Endothelial cell of umbilical vein (primary cell): ENCODE results near the gene GJD2. TPM values are rescaled to one million over a fixed set of nuclear protein-coding genes. Genes with fewer than 3 reads are reported as not detected.

Source experiments
- BruUV-seq: library from RNA; stranded (reverse); fragments of 400-500 nt; replicated peaks from 2 replicates; lab custom pipeline; 2021; lab: Mats Ljungman, UMichigan
- CTCF ChIA-PET: fragments of 300-600, 350-600 bp; sonication (Branson Sonifier 250); formaldehyde crosslinking; loops from one replicate; lab custom pipeline; 2021; ENCODE audit warnings: antibody characterized with exemption, inconsistent platforms; lab: Charles Lee
- POLR2A ChIA-PET: fragments of 300-600, 350-600 bp; sonication (Branson Sonifier 250); formaldehyde crosslinking; loops from one replicate; lab custom pipeline; 2021; ENCODE audit warnings: antibody characterized with exemption, inconsistent platforms; lab: Charles Lee
- DNase-seq: peaks from one replicate; pipeline ENCODE4 v3.0.0-alpha.2; 2011; ENCODE audit warnings: low read depth, low spot score
- FAIRE-seq: peaks from 2 replicates; lab custom pipeline; 2011; peaks lifted over from hg19 to GRCh38; lab: Jason Lieb, UNC
- H2AFZ ChIP-seq: 2 replicates; pipeline ENCODE4 v1.6.0; 2012; ENCODE audit warnings: low read depth, low read length, control low read depth, inconsistent platforms
- H3K27ac ChIP-seq: 2 replicates; pipeline ENCODE4 v1.5.1; 2011; ENCODE audit warnings: low read depth, mild to moderate bottlenecking, control low read depth, low read length, moderate library complexity; ENCODE audit not compliant: insufficient read depth
- H3K27me3 ChIP-seq, 2 experiments: 2 replicates each; pipeline versions ENCODE4 v1.6.0 to v1.6.1; 2011; ENCODE audit warnings: low read length in 2 of 2, mixed read lengths in 1 of 2; ENCODE audit not compliant: control insufficient read depth in 2 of 2, insufficient read depth in 2 of 2
- H3K36me3 ChIP-seq, 2 experiments: 2 replicates in 1 of 2; 3 replicates in 1 of 2; pipeline ENCODE4 v1.5.1; 2011; ENCODE audit warnings: low read length in 2 of 2, mild to moderate bottlenecking in 1 of 2, moderate library complexity in 1 of 2; ENCODE audit not compliant: control insufficient read depth in 2 of 2, insufficient read depth in 2 of 2; ENCODE audit errors: extremely low read depth in 1 of 2
- H3K4me1 ChIP-seq: 3 replicates; pipeline ENCODE4 v1.5.1; 2011; ENCODE audit warnings: mild to moderate bottlenecking, low read length; ENCODE audit not compliant: control insufficient read depth, insufficient read depth; ENCODE audit errors: extremely low read depth
- H3K4me2 ChIP-seq: 2 replicates; pipeline ENCODE4 v1.6.1; 2011; ENCODE audit warnings: low read length, control low read depth, mixed read lengths; ENCODE audit not compliant: insufficient read depth
- H3K4me3 ChIP-seq, 3 experiments: fragments of 200-600 bp in 1 of 3; sonication (generic), shearing (Covaris generic) in 1 of 3; replicated peaks in 1 of 3; 2 replicates each; pipeline ENCODE4 v1.5.1; 2011 to 2016; ENCODE audit warnings: control low read depth in 3 of 3, low read length in 3 of 3, mild to moderate bottlenecking in 2 of 3, inconsistent platforms in 1 of 3, low read depth in 1 of 3, moderate library complexity in 1 of 3; ENCODE audit not compliant: insufficient read depth in 1 of 3
- H3K79me2 ChIP-seq: 2 replicates; pipeline ENCODE4 v1.6.0; 2012; ENCODE audit warnings: low read length, inconsistent platforms; ENCODE audit not compliant: control insufficient read depth, insufficient read depth
- H3K9ac ChIP-seq: replicated peaks from 2 replicates; pipeline ENCODE3; 2011; ENCODE audit warnings: low read length, control low read depth; ENCODE audit not compliant: insufficient read depth; ENCODE audit errors: extremely low read depth
- H3K9me1 ChIP-seq: replicated peaks from 3 replicates; pipeline ENCODE4 v1.6.0; 2011; ENCODE audit warnings: mild to moderate bottlenecking, low read length; ENCODE audit not compliant: control insufficient read depth, insufficient read depth; ENCODE audit errors: extremely low read depth
- H3K9me3 ChIP-seq: replicated peaks from 2 replicates; pipeline ENCODE4 v1.5.1; 2012; ENCODE audit warnings: low read length, inconsistent platforms; ENCODE audit not compliant: control insufficient read depth, insufficient read depth
- H4K20me1 ChIP-seq: replicated peaks from 2 replicates; pipeline ENCODE3; 2011; ENCODE audit warnings: mild to moderate bottlenecking, low read length; ENCODE audit not compliant: control insufficient read depth, insufficient read depth; ENCODE audit errors: extremely low read depth
- CTCF ChIP-seq, 2 donors: IDR thresholded peaks; 1 replicate in 1 of 2; 2 replicates in 1 of 2; pipeline ENCODE4 v1.5.1; 2011; ENCODE audit warnings: low read length in 2 of 2, mild to moderate bottlenecking in 2 of 2, moderate library complexity in 2 of 2, control low read depth in 1 of 2, inconsistent platforms in 1 of 2, low read depth in 1 of 2; ENCODE audit not compliant: insufficient read depth in 1 of 2; ENCODE audit errors: extremely low read depth in 1 of 2
- EZH2 ChIP-seq: IDR thresholded peaks from 2 replicates; pipeline ENCODE4 v1.6.1; 2012; ENCODE audit warnings: borderline replicate concordance, low read depth, mild to moderate bottlenecking, moderate library complexity, low read length, inconsistent platforms; ENCODE audit not compliant: severe bottlenecking
- FOS ChIP-seq: IDR thresholded peaks from 2 replicates; pipeline ENCODE4 v1.6.1; 2011; ENCODE audit warnings: mild to moderate bottlenecking, low read length, moderate library complexity, borderline replicate concordance; ENCODE audit not compliant: insufficient read depth
- GATA2 ChIP-seq: IDR thresholded peaks from 2 replicates; pipeline ENCODE4 v1.7.0; 2011; ENCODE audit warnings: low read depth, mild to moderate bottlenecking, moderate library complexity, mixed read lengths, low read length; ENCODE audit not compliant: insufficient read length, insufficient read depth
- JUN ChIP-seq: IDR thresholded peaks from 2 replicates; pipeline ENCODE4 v1.6.1; 2011; ENCODE audit warnings: borderline replicate concordance, low read depth; ENCODE audit not compliant: insufficient read length, insufficient read depth
- MAX ChIP-seq: IDR thresholded peaks from 2 replicates; pipeline ENCODE4 v1.6.1; 2011; ENCODE audit not compliant: insufficient read depth, insufficient read length
- MYC ChIP-seq: IDR thresholded peaks from one replicate; pipeline ENCODE4 v1.6.1; 2011; ENCODE audit warnings: mild to moderate bottlenecking, low read depth, low read length
- POLR2A ChIP-seq: IDR thresholded peaks from 2 replicates; pipeline ENCODE4 v1.6.1; 2012; ENCODE audit warnings: low read depth, mild to moderate bottlenecking, control low read depth, low read length
- POLR2AphosphoS5 ChIP-seq: IDR thresholded peaks from 2 replicates; pipeline ENCODE4 v1.6.1; 2012; ENCODE audit warnings: low read depth, mild to moderate bottlenecking, control low read depth, low read length, moderate library complexity; ENCODE audit not compliant: insufficient read depth
- dilution Hi-C: fragments of 300-500 bp; cut with MboI; formaldehyde crosslinking; loops from one replicate; pipeline ENCODE4 v1.15.0; 2019; ENCODE audit warnings: low sequenced_read_pairs; ENCODE audit not compliant: extremely low pct_ligation_motif_present
- intact Hi-C: fragments of 100-400 bp; cut with micrococcal nuclease; formaldehyde crosslinking; loops from one replicate; pipeline ENCODE4 v1.10.0; 2022
- polyA plus RNA-seq, 4 experiments: library from polyadenylated mRNA; depleted of rRNA in 3 of 4; stranded (reverse) in 3 of 4; unstranded in 1 of 4; fragments of >200 nt; gene quantifications; 2 replicates each; pipeline versions ENCODE4 v1.2.1 to v1.2.3, GENCODE V29; 2011 to 2012; ENCODE audit warnings: missing spikeins in 1 of 4
- total RNA-seq: library from RNA; stranded (reverse); gene quantifications from 2 replicates; pipeline ENCODE4 v1.2.3, GENCODE V29; 2021

GJD2 gene
- total and polyA plus RNA-seq, 2 donors (not counting 3 experiments of a cell fraction or from before 2014, with no cell fraction given): not detected

GRCh38 chr15:34734303-34734702 lies 20.5 kb downstream of the GJD2 start:
- no peaks in the 10 kb centered on the region for H3K79me2 ChIP-seq
- H3K27me3 ChIP-seq: peaks cover 9 to 18% of the 10 kb centered on the region in 2 experiments
- FAIRE-seq (no peak), DNase-seq (no peak)
- ChIA-PET POLR2A (no interaction called here), CTCF (interaction anchor here (0.6 kb wide), 1 partner anchor 1410 kb away, joined by 7 read pairs; no protein-coding TSS in a partner anchor)
- no peak overlapping the region for H3K9ac ChIP-seq
- no peak overlapping the region for H3K4me2 ChIP-seq
- no peaks in the 10 kb centered on the region for H4K20me1 ChIP-seq
- intact Hi-C loops (no loop called here), dilution Hi-C loops (no loop called here)
- no peak overlapping the region for H2AFZ ChIP-seq
- H3K4me1 ChIP-seq: no peaks in the 10 kb centered on the region
- no TSS peak for BruUV-seq
- H3K9me3 ChIP-seq: no peaks in the 10 kb centered on the region
- no peak overlapping the region for H3K27ac ChIP-seq
- H3K4me3 ChIP-seq: no peak overlapping the region
- no peaks in the 10 kb centered on the region for H3K9me1 ChIP-seq
- H3K36me3 ChIP-seq: no peaks in the 10 kb centered on the region
- TF ChIP-seq JUN: no peak
- TF ChIP-seq MAX: no peak
- no peak for TF ChIP-seq POLR2A
- no peak for TF ChIP-seq POLR2AphosphoS5
- no peak for TF ChIP-seq CTCF (IDR thresholded peaks at IDR 0.05; ENCODE audit: extremely low read depth in 1 of 2, insufficient read depth in 1 of 2, low read depth in 1 of 2, low read length in 2 of 2)
- no peak for TF ChIP-seq EZH2
- TF ChIP-seq FOS: no peak
- TF ChIP-seq MYC: no peak
- TF ChIP-seq GATA2: no peak
